ENCODE measurements around the gene TCF7L2.

Gene TCF7L2

DNA sequence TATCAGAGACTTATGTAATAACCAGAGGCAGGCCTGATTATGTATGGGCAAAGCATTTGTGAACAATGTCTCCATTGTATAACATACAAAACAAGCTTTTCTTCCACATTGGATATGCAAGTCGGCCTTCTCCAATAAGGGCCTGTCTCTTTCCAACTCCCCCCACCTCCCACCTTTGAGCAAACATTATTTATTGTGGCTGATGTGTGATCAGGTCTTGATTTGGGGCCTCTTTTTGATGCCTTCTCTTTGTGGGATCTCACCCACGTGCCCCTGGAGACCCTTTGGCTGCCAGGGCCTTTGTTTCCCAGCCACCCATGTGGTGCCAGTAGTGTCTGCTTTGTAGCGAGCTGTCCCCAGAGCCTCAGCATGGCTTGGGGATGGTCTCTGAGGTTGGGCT lies 53.0 kb downstream of the TCF7L2 start:
- peaks cover 32% of the 10 kb centered on the region for H3K27me3 ChIP-seq (ENCODE audit: low read depth, low read length)
- H3K9ac ChIP-seq (ENCODE audit: low read length): no peak overlapping the region
- no peak overlapping the region for H2AFZ ChIP-seq (ENCODE audit: low read depth, low read length)
- H3K4me3 ChIP-seq (ENCODE audit: low read length): no peak overlapping the region
- H3K79me2 ChIP-seq (ENCODE audit: low read length): no peaks in the 10 kb centered on the region
- H3K36me3 ChIP-seq (replicated peaks; ENCODE audit: low read depth, low read length): no peaks in the 10 kb centered on the region
- H4K20me1 ChIP-seq (ENCODE audit: insufficient read depth, low read length): no peaks in the 10 kb centered on the region
- no peaks in the 10 kb centered on the region for H3K9me3 ChIP-seq (ENCODE audit: insufficient read depth, low read length)
- no peak overlapping the region for H3K4me2 ChIP-seq (ENCODE audit: low read length)
- no peak overlapping the region for H3K27ac ChIP-seq (ENCODE audit: low read length)
- TF ChIP-seq EZH2phosphoT487 (IDR thresholded peaks at IDR 0.05; ENCODE audit: low read depth) (no peak), CTCF (IDR thresholded peaks at IDR 0.05; ENCODE audit: low read depth, low read length) (no peak)
- no peaks in the 10 kb centered on the region for H3K4me1 ChIP-seq (ENCODE audit: low read length)

GRCh38 chr10:113004069-113004618 lies 54.1 kb downstream of the TCF7L2 start:
- TF ChIP-seq EZH2phosphoT487 (IDR thresholded peaks at IDR 0.05; ENCODE audit: low read depth) (no peak), CTCF (IDR thresholded peaks at IDR 0.05; ENCODE audit: low read depth, low read length) (no peak)
- H4K20me1 ChIP-seq (ENCODE audit: insufficient read depth, low read length): no peaks in the 10 kb centered on the region

DNA sequence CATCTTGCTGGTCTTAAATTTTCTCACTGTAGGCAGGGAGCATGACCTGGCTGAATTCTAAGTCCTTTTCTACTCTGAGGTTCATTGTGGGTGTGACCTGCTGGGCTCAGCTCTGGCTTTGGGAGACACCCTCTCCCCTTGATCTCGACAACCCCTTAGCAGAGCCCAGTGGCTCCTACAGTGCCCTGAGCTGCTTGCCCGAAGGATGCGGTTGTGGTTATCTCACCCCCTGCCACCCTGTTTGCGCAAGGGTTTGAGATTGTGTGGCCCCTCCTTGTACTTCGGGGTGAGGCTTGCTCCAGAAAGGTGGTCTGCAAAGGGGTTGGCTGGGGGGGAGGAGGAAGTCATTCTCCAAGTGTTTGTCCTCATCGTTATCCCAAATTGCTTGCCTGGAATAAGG lies 55.3 kb downstream of the TCF7L2 start:
- Histone ChIP-seq H3K27ac (ENCODE audit: low read length) (no peak overlapping the region), H3K4me1 (ENCODE audit: low read length) (no peaks in the 10 kb centered on the region), H3K36me3 (replicated peaks; ENCODE audit: low read depth, low read length) (no peaks in the 10 kb centered on the region), H2AFZ (ENCODE audit: low read depth, low read length) (no peak overlapping the region), H4K20me1 (ENCODE audit: insufficient read depth, low read length) (no peaks in the 10 kb centered on the region), H3K4me3 (ENCODE audit: low read length) (no peak overlapping the region), H3K9ac (ENCODE audit: low read length) (no peak overlapping the region), H3K4me2 (ENCODE audit: low read length) (no peak overlapping the region), H3K79me2 (ENCODE audit: low read length) (no peaks in the 10 kb centered on the region), H3K9me3 (ENCODE audit: insufficient read depth, low read length) (no peaks in the 10 kb centered on the region), H3K27me3 (ENCODE audit: low read depth, low read length) (peaks cover 25% of the 10 kb centered on the region)
- TF ChIP-seq CTCF (IDR thresholded peaks at IDR 0.05; ENCODE audit: low read depth, low read length): no peak
- TF ChIP-seq EZH2phosphoT487 (IDR thresholded peaks at IDR 0.05; ENCODE audit: low read depth): no peak

More at GRCh38 chr10:113004069-113004618, 54.1 kb downstream of the TCF7L2 start:
- Histone ChIP-seq H3K27ac (ENCODE audit: low read length) (no peak overlapping the region), H3K27me3 (ENCODE audit: low read depth, low read length) (peaks cover 32% of the 10 kb centered on the region), H3K36me3 (replicated peaks; ENCODE audit: low read depth, low read length) (no peaks in the 10 kb centered on the region), H2AFZ (ENCODE audit: low read depth, low read length) (no peak overlapping the region), H3K4me1 (ENCODE audit: low read length) (no peaks in the 10 kb centered on the region), H3K9ac (ENCODE audit: low read length) (no peak overlapping the region), H3K79me2 (ENCODE audit: low read length) (no peaks in the 10 kb centered on the region), H3K4me2 (ENCODE audit: low read length) (no peak overlapping the region), H3K9me3 (ENCODE audit: insufficient read depth, low read length) (no peaks in the 10 kb centered on the region), H3K4me3 (ENCODE audit: low read length) (no peak overlapping the region)

- H3K36me3 ChIP-seq (replicated peaks; ENCODE audit: low read depth, low read length): no peaks in the 10 kb centered on the region
Measured at GRCh38 chr10:113006656-113007342, 56.8 kb downstream of the TCF7L2 start.

More at GRCh38 chr10:113006656-113007342, 56.8 kb downstream of the TCF7L2 start:
- H3K79me2 ChIP-seq (ENCODE audit: low read length): no peaks in the 10 kb centered on the region
- H3K4me2 ChIP-seq (ENCODE audit: low read length): no peak overlapping the region
- no peak overlapping the region for H3K27ac ChIP-seq (ENCODE audit: low read length)
- H2AFZ ChIP-seq (ENCODE audit: low read depth, low read length): no peak overlapping the region
- H3K4me1 ChIP-seq (ENCODE audit: low read length): no peaks in the 10 kb centered on the region
- H3K9ac ChIP-seq (ENCODE audit: low read length): no peak overlapping the region
- peaks cover 19% of the 10 kb centered on the region for H3K27me3 ChIP-seq (ENCODE audit: low read depth, low read length)
- H4K20me1 ChIP-seq (ENCODE audit: insufficient read depth, low read length): no peaks in the 10 kb centered on the region
- H3K4me3 ChIP-seq (ENCODE audit: low read length): no peak overlapping the region
- H3K9me3 ChIP-seq (ENCODE audit: insufficient read depth, low read length): no peaks in the 10 kb centered on the region
- TF ChIP-seq EZH2phosphoT487 (IDR thresholded peaks at IDR 0.05; ENCODE audit: low read depth): no peak
- no peak for TF ChIP-seq CTCF (IDR thresholded peaks at IDR 0.05; ENCODE audit: low read depth, low read length)

All from OCI-LY3 (cell line).